Measurements from ENCODE around the gene RGS6.

GRCh38 chr14:72416892-72417291 is 484.7 kb downstream of the RGS6 start:
- TF ChIP-seq POLR2A (IDR thresholded peaks at IDR 0.05; ENCODE audit: low read length) (no peak), GATA1 (IDR thresholded peaks at IDR 0.05; ENCODE audit: low read depth, low read length) (no peak)
